Measurements from ENCODE around the gene KIF24.

Gene KIF24

DNA sequence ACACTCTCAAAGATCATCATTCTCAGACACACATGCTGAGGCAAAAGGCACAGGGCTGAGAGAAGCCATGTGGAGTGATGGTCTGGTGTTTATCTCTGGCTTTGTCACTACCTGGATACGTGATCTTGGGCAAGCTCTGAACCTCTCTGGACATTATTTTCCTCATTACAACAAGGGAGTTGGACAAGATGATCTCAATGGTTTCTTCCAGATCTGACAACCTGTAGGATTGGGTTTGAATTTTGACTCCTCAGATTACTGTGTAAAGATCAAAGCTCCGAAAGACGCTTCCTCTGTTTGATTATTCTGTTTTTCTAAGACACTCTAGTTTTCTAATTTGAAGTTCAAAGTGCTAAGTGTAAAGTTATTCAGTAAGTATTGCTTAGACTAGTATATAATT lies 20.3 kb upstream of the KIF24 start:
- no peaks in the 10 kb centered on the region for H3K27me3 ChIP-seq (replicated peaks)
- in situ Hi-C loops (cut with HindIII; ENCODE audit: low pct_ligation_motif_present, low sequenced_read_pairs), result no loop called here
- TF ChIP-seq, protein P1, sequence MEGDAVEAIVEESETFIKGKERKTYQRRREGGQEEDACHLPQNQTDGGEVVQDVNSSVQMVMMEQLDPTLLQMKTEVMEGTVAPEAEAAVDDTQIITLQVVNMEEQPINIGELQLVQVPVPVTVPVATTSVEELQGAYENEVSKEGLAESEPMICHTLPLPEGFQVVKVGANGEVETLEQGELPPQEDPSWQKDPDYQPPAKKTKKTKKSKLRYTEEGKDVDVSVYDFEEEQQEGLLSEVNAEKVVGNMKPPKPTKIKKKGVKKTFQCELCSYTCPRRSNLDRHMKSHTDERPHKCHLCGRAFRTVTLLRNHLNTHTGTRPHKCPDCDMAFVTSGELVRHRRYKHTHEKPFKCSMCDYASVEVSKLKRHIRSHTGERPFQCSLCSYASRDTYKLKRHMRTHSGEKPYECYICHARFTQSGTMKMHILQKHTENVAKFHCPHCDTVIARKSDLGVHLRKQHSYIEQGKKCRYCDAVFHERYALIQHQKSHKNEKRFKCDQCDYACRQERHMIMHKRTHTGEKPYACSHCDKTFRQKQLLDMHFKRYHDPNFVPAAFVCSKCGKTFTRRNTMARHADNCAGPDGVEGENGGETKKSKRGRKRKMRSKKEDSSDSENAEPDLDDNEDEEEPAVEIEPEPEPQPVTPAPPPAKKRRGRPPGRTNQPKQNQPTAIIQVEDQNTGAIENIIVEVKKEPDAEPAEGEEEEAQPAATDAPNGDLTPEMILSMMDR (IDR thresholded peaks at IDR 0.05; ENCODE audit: low read depth, low read length, missing control alignments), result no peak
- no peaks in the 10 kb centered on the region for H3K36me3 ChIP-seq (replicated peaks)
- no peak overlapping the region for H3K4me3 ChIP-seq (ENCODE audit: low read depth, low read length)
- no peak for DNase-seq
- no peak overlapping the region for H3K27ac ChIP-seq

DNA sequence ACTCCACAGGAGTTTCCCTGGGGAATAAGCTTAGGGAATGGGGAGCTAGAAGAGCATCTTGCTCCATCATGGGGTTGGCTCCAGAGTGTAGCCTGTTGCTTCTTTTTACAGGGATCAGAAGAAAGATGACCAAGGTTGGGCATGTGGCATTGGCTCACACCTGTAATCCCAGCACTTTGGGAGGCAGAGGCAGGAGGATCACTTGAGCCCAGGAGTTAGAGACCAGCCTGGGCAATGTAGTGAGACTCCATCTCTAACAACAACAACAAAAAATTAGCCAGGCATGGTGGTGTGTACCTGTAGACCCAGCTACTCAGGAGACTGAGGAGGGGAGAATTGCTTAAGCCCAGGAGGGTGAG lies 18.7 kb upstream of the KIF24 start:
- no peak for DNase-seq
- in situ Hi-C loops (cut with HindIII; ENCODE audit: low pct_ligation_motif_present, low sequenced_read_pairs), result no loop called here

DNA sequence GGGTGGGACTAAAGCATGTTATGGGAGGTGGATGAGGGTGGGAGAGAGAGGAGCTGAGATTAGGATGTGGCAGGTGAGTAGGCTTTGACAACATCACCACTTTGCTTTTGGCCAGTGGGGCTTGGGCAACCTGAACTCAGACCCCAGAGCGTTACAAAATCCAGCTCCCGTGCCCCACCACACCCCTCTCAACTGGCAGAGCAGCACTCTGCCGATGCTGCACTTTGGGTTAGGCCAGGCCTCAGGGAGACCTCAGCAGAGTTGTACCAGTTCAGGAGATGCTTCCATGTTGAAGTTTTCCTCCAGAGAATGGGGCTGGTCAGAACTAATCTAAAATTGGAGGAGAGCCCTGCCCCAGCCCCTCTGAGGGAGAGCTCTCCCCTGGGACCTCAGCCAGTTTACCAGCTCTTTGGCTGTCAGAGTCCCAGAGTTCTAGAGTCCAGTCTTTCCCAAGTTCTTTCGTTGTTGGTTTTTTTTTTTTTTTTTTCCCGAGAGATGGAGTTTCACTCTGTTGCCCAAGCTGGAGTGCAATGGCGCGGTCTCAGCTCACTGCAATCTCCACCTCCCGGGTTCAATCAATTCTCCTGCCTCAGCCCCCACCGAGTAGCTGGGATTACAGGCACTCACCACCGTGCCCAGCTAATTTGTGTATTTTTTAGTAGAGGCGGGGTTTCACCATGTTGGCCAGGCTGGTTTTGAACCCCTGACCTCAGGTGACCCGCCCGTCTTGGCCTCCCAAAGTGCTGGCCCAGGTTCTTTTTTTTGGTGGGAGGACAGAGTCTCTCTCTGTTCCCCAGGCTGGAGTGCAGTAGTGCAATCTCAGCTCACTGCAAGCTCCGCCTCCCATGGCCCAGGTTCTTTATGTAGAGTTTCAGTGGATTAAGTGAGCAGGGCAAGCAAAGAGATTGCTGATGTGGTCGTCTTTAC lies 18.1 kb upstream of the KIF24 start:
- Histone ChIP-seq H3K4me3 (ENCODE audit: low read depth, low read length) (no peak overlapping the region), H3K36me3 (replicated peaks) (peaks cover 6% of the 10 kb centered on the region), H3K27me3 (replicated peaks) (no peaks in the 10 kb centered on the region), H3K27ac (no peak overlapping the region)
- no peak for DNase-seq
- TF ChIP-seq, protein P1 (IDR thresholded peaks at IDR 0.05; ENCODE audit: low read depth, low read length, missing control alignments), result no peak
- in situ Hi-C loops (cut with HindIII; ENCODE audit: low pct_ligation_motif_present, low sequenced_read_pairs), result no loop called here

More for the DNA sequence above, 18.7 kb upstream of the KIF24 start:
- H3K4me3 ChIP-seq (ENCODE audit: low read depth, low read length), result no peak overlapping the region
- peaks cover 6% of the 10 kb centered on the region for H3K36me3 ChIP-seq (replicated peaks)
- no peak overlapping the region for H3K27ac ChIP-seq
- no peaks in the 10 kb centered on the region for H3K27me3 ChIP-seq (replicated peaks)
- TF ChIP-seq, protein P1 (IDR thresholded peaks at IDR 0.05; ENCODE audit: low read depth, low read length, missing control alignments), result no peak

DNA sequence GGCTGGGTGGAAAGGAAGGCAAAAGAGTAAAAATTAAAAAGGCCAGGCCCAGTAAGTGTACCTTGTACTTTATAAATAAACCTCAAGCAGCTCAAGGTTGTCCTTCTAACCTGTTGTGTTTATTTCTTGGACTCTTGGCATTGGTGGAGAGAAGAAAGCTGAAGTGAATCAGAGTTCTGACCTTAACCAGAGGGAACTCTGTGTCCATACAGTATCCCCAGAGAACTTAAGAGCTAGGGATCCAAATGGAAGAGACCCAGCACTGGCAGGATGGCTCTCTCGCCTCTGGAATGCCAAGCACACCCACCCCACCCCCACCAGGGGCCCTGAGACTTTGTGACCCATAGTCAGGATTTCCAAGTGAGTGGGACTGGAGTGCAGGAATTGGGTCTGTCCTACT lies 14.5 kb upstream of the KIF24 start:
- Histone ChIP-seq H3K27me3 (replicated peaks) (no peaks in the 10 kb centered on the region), H3K27ac (no peak overlapping the region), H3K36me3 (replicated peaks) (peaks cover 19% of the 10 kb centered on the region), H3K4me3 (ENCODE audit: low read depth, low read length) (no peak overlapping the region)
- TF ChIP-seq, protein P1 (IDR thresholded peaks at IDR 0.05; ENCODE audit: low read depth, low read length, missing control alignments), result no peak
- in situ Hi-C loops (cut with HindIII; ENCODE audit: low pct_ligation_motif_present, low sequenced_read_pairs), result no loop called here
- DNase-seq, result no peak

DNA sequence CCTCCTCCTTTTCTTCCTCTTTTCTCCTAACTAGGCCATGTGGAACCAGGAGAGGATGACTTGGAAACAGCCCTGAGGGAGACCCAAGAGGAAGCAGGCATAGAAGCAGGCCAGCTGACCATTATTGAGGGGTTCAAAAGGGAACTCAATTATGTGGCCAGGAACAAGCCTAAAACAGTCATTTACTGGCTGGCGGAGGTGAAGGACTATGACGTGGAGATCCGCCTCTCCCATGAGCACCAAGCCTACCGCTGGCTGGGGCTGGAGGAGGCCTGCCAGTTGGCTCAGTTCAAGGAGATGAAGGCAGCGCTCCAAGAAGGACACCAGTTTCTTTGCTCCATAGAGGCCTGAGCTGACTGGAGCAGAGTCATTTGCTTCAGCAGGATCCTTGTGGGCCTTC lies 14.0 kb upstream of the KIF24 start:
- Histone ChIP-seq H3K4me3 (ENCODE audit: low read depth, low read length) (no peak overlapping the region), H3K27me3 (replicated peaks) (no peaks in the 10 kb centered on the region), H3K36me3 (replicated peaks) (peaks cover 21% of the 10 kb centered on the region), H3K27ac (no peak overlapping the region)
- DNase-seq, result no peak
- in situ Hi-C loops (cut with HindIII; ENCODE audit: low pct_ligation_motif_present, low sequenced_read_pairs), result no loop called here
- TF ChIP-seq, protein P1 (IDR thresholded peaks at IDR 0.05; ENCODE audit: low read depth, low read length, missing control alignments), result no peak

All from brain microvascular endothelial cell (primary cell).